Chondrocyte (in vitro differentiated cells): ENCODE results near the gene KAZN. TPM values are rescaled to one million over a fixed set of nuclear protein-coding genes. Genes with fewer than 3 reads are reported as not detected.

Experiments
- DNase-seq: peaks from one replicate; pipeline ENCODE4 v3.0.0; 2021; ENCODE audit warnings: mixed read lengths, low spot score
- H3K27ac Mint-ChIP-seq: one replicate; pipeline ENCODE4 v1.8.0; 2021; ENCODE audit warnings: mild to moderate bottlenecking, moderate library complexity, mixed read lengths; ENCODE audit not compliant: unreplicated experiment
- H3K27me3 Mint-ChIP-seq: 2 replicates; pipeline ENCODE4 v1.8.0; 2021; ENCODE audit warnings: low read depth, mixed read lengths
- H3K36me3 Mint-ChIP-seq: 2 replicates; pipeline ENCODE4 v1.8.0; 2021; ENCODE audit warnings: low read depth, mixed read lengths
- H3K4me1 Mint-ChIP-seq: 2 replicates; pipeline ENCODE4 v1.8.0; 2021; ENCODE audit warnings: low read depth, mild to moderate bottlenecking, mixed read lengths
- H3K4me3 Mint-ChIP-seq: one replicate; pipeline ENCODE4 v1.8.0; 2021; ENCODE audit warnings: mild to moderate bottlenecking, moderate library complexity, mixed read lengths; ENCODE audit not compliant: unreplicated experiment
- H3K9me3 Mint-ChIP-seq: 2 replicates; pipeline ENCODE4 v1.8.0; 2021; ENCODE audit warnings: low read depth, mixed read lengths
- total RNA-seq: library from RNA; stranded (reverse); gene quantifications from 3 replicates; pipeline ENCODE4 v1.2.1, GENCODE V29; 2021
- TF ChIP-seq, protein P1 (sequence below): fragments of 200-600 bp; sonication (generic); IDR thresholded peaks from 2 replicates; pipeline ENCODE4 v1.5.0; 2021; ENCODE audit warnings: antibody characterized with exemption, mild to moderate bottlenecking, moderate library complexity

Gene KAZN
- total RNA-seq, 1 donor from 2014 or later = 29.6 TPM

DNA sequence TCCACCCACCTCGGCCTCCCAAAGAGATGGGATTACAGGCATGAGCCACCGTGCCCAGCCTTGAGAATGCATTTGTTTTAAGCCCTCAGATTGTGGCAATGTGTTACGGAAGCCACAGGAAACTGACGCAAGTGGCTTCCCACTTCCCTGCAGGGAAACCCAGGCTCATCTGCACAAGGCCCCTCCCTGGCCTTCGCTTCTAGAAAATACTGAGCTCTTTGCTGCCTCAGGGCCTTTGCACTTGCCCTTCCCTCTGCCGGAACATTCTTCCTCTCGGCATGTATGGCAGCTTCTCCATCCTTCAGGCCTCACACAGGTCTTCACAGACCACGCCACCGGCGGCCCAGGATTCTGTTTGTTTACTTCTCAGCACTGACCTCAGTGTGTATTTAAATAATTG, 418.0 kb downstream of the KAZN start:
- no peak overlapping the region for H3K4me3 Mint-ChIP-seq
- H3K4me1 Mint-ChIP-seq = peaks cover 7% of the 10 kb centered on the region
- TF ChIP-seq, protein P1, sequence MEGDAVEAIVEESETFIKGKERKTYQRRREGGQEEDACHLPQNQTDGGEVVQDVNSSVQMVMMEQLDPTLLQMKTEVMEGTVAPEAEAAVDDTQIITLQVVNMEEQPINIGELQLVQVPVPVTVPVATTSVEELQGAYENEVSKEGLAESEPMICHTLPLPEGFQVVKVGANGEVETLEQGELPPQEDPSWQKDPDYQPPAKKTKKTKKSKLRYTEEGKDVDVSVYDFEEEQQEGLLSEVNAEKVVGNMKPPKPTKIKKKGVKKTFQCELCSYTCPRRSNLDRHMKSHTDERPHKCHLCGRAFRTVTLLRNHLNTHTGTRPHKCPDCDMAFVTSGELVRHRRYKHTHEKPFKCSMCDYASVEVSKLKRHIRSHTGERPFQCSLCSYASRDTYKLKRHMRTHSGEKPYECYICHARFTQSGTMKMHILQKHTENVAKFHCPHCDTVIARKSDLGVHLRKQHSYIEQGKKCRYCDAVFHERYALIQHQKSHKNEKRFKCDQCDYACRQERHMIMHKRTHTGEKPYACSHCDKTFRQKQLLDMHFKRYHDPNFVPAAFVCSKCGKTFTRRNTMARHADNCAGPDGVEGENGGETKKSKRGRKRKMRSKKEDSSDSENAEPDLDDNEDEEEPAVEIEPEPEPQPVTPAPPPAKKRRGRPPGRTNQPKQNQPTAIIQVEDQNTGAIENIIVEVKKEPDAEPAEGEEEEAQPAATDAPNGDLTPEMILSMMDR = no peak
- H3K9me3 Mint-ChIP-seq = no peaks in the 10 kb centered on the region
- no peak overlapping the region for H3K27ac Mint-ChIP-seq
- DNase-seq = no peak
- no peaks in the 10 kb centered on the region for H3K27me3 Mint-ChIP-seq
- no peaks in the 10 kb centered on the region for H3K36me3 Mint-ChIP-seq

DNA sequence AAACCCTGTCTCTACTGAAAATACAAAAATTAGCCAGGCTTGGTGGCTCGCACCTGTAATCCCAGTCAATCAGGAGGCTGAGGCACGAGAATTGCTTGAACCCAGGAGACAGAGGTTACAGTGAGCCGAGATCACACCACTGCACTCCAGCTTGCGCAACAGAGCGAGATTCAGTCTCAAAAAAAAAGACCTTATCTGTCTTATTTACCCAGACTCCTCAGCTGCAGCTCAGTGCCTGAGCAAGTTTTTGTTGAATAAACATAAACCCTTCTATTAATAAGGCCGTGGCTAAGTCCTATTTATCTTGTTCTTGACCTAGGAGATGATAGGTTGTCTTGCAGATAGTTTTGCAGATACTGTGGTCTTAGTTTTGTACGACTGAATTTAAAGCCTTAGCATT, 418.6 kb downstream of the KAZN start:
- Mint-ChIP-seq H3K27me3 (no peaks in the 10 kb centered on the region), H3K9me3 (no peaks in the 10 kb centered on the region), H3K4me1 (peaks cover 13% of the 10 kb centered on the region), H3K27ac (no peak overlapping the region), H3K4me3 (no peak overlapping the region), H3K36me3 (no peaks in the 10 kb centered on the region)
- DNase-seq = no peak
- TF ChIP-seq, protein P1 = no peak

DNA sequence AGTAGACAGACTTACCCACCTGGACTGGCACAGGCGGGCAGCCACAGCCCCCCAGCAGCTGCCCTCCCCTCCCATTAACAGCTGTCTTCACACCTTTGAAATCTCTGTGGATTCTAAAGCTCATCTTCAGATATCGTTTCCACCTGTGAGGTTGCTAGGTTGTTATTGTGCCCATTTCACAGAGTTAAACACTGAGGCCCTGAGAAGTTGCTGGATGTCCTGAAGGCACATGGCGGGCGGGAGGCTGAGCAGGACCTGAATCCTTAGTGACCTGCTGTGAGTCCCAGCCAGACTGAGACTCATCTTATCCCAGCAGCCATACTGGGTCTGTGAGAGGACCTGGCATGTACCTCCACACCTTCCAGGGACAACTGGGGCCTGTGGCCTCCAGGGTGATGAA, 420.3 kb downstream of the KAZN start:
- no peak for DNase-seq
- no peaks in the 10 kb centered on the region for H3K27me3 Mint-ChIP-seq
- TF ChIP-seq, protein P1 = no peak
- no peak overlapping the region for H3K27ac Mint-ChIP-seq
- peaks cover 2% of the 10 kb centered on the region for H3K36me3 Mint-ChIP-seq
- no peak overlapping the region for H3K4me3 Mint-ChIP-seq
- no peaks in the 10 kb centered on the region for H3K9me3 Mint-ChIP-seq
- peaks cover 22% of the 10 kb centered on the region for H3K4me1 Mint-ChIP-seq

DNA sequence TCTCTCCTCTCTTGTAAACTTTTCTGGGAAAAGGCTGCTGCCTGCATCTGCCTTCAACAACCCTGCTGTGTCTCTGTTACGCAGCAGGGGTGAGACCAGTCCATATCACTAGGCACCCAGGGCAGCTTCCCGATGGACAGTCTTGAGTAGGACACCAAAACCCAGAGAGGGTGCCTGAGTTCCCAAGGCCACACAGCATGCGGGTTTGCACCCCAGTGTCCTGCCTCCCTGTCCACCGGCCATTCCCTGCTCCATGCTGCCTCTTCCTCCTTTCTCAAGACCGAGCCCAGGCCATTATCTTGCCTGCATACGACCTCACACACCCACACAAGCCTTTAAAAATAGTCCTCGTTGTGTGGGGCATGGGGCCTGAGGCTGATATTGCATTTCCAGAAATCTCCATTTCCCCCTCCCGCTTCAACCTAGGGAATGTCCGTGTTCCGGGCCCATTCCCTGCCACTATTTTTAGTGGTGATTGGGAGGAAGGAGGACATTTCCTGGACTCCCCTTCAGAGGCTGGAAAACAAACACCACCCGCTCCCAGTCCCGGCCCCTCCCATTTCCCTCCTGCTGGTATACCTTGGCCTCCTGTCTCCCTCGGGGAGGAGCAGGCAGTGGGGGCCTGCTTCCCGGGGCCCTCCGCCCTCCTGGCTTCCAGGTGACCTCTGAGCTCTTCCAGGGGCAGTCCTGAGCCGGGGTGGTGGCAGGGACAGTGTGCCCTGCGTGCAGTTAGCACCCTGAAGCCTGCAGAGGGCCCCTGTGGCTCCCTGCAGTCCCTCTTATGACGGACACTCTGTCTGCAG, 422.7 kb downstream of the KAZN start:
- peaks cover 2% of the 10 kb centered on the region for H3K36me3 Mint-ChIP-seq
- no peak overlapping the region for H3K27ac Mint-ChIP-seq
- no peak for DNase-seq
- TF ChIP-seq, protein P1 = no peak
- H3K9me3 Mint-ChIP-seq = no peaks in the 10 kb centered on the region
- H3K4me1 Mint-ChIP-seq = peaks cover 26% of the 10 kb centered on the region
- no peak overlapping the region for H3K4me3 Mint-ChIP-seq
- no peaks in the 10 kb centered on the region for H3K27me3 Mint-ChIP-seq

DNA sequence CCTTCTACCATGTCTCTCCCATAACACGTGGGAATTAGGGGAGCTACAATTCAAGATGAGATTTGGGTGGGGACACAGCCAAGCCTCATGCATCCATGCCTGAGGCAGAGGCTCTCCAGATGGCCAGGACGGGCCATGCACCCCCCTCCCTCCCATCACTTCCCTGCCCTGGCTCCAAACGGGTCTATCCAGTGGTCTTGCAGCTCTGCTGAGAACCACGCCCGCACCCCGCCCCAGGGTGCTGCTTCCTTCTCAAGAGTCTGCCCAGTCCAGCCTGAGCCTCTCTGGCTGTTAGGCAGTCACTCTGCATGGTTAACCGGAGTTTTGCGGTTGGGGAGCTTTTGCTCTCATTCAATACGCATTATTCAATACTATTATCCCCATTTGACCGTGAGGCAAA, 423.6 kb downstream of the KAZN start:
- no peaks in the 10 kb centered on the region for H3K9me3 Mint-ChIP-seq
- TF ChIP-seq, protein P1 = no peak
- peaks cover 2% of the 10 kb centered on the region for H3K36me3 Mint-ChIP-seq
- no peak overlapping the region for H3K27ac Mint-ChIP-seq
- no peak overlapping the region for H3K4me3 Mint-ChIP-seq
- DNase-seq = no peak
- H3K27me3 Mint-ChIP-seq = no peaks in the 10 kb centered on the region
- H3K4me1 Mint-ChIP-seq = peaks cover 32% of the 10 kb centered on the region
